Suprapubic skin (tissue), 4 donors: ENCODE data around the gene THY1. TPM values are rescaled to one million over a fixed set of nuclear protein-coding genes. Genes with fewer than 3 reads are reported as not detected.
"Not testable (repeated sequence)": the region's sequence is repeated elsewhere in the genome, so short reads cannot be mapped to it uniquely, and the experiment has no call there.

Experiments
- DNase-seq, 2 donors: peaks; one replicate each; pipeline ENCODE4 v3.0.0-alpha.2; 2019; ENCODE audit warnings: low spot score in 2 of 2
- H3K27ac ChIP-seq: fragments of 200-600 bp; sonication (generic); one replicate; pipeline ENCODE4 v1.5.1; 2019
- H3K27me3 ChIP-seq: fragments of 200-600 bp; sonication (generic); one replicate; pipeline ENCODE4 v1.5.1; 2019
- H3K36me3 ChIP-seq: fragments of 200-600 bp; sonication (generic); one replicate; pipeline ENCODE4 v1.5.1; 2019
- H3K4me1 ChIP-seq: fragments of 200-600 bp; sonication (generic); one replicate; pipeline ENCODE4 v1.5.1; 2019
- H3K4me3 ChIP-seq: fragments of 200-600 bp; sonication (generic); one replicate; pipeline ENCODE4 v1.5.1; 2019; ENCODE audit warnings: mild to moderate bottlenecking
- H3K9me3 ChIP-seq: fragments of 200-600 bp; sonication (generic); one replicate; pipeline ENCODE4 v1.5.1; 2019
- CTCF ChIP-seq, 2 donors: fragments of 200-600 bp in 1 of 2; fragments of 450-650 bp in 1 of 2; sonication (generic) in 1 of 2; IDR thresholded peaks; one replicate each; pipeline ENCODE4 v1.5.1; 2016 to 2019; ENCODE audit warnings: antibody characterized with exemption in 2 of 2, mild to moderate bottlenecking in 1 of 2, moderate library complexity in 1 of 2
- EP300 ChIP-seq: sonication (generic); formaldehyde crosslinking; IDR thresholded peaks from one replicate; pipeline ENCODE4 v1.6.1; 2017; ENCODE audit warnings: antibody characterized with exemption
- POLR2A ChIP-seq, 2 donors: fragments of 450-650 bp; IDR thresholded peaks; one replicate each; pipeline ENCODE4 v1.6.1; 2017; ENCODE audit warnings: antibody characterized with exemption in 2 of 2, mild to moderate bottlenecking in 2 of 2, moderate library complexity in 2 of 2
- POLR2AphosphoS5 ChIP-seq, 3 donors: sonication (generic); formaldehyde crosslinking; IDR thresholded peaks; one replicate each; pipeline ENCODE4 v1.6.1; 2017; ENCODE audit warnings: antibody characterized with exemption in 3 of 3
- WGBS: methylation state at CpG from one replicate; pipeline ENCODE4 v1.1.5; 2018; 5-methylcytosine and 5-hydroxymethylcytosine counted together
- total RNA-seq, 4 donors: library from RNA; depleted of rRNA; stranded (reverse); fragments of >200 nt; gene quantifications; one replicate each; pipeline ENCODE4 v1.1.0, GENCODE V29; 2016

The THY1 gene
- total RNA-seq, 4 donors from 2014 or later, result 3.5 to 18.8 (median 6.9) TPM

- no peaks in the 10 kb centered on the region for H3K27me3 ChIP-seq
- TF ChIP-seq EP300 (no peak), POLR2A (IDR thresholded peaks at IDR 0.05) (no peak), POLR2AphosphoS5 (IDR thresholded peaks at IDR 0.05) (no peak), CTCF (IDR thresholded peaks at IDR 0.05) (no peak)
- H3K4me1 ChIP-seq, result no peaks in the 10 kb centered on the region
- H3K36me3 ChIP-seq, result no peaks in the 10 kb centered on the region
- H3K27ac ChIP-seq, result no peak overlapping the region
- no peak for DNase-seq
- H3K9me3 ChIP-seq, result no peaks in the 10 kb centered on the region
- 84% methylated on average over 7 of the region's 7 CpGs for WGBS
- no peak overlapping the region for H3K4me3 ChIP-seq
These were observed 34.9 kb downstream of the THY1 start for GRCh38 chr11:119388103-119388502.

- no peak for DNase-seq
- Histone ChIP-seq H3K4me1 (peaks cover 18% of the 10 kb centered on the region), H3K9me3 (no peaks in the 10 kb centered on the region), H3K4me3 (no peak overlapping the region), H3K27ac (no peak overlapping the region), H3K27me3 (no peaks in the 10 kb centered on the region), H3K36me3 (no peaks in the 10 kb centered on the region)
- WGBS, result 95% methylated on average over 2 of the region's 2 CpGs
- TF ChIP-seq POLR2AphosphoS5 (IDR thresholded peaks at IDR 0.05) (no peak), POLR2A (IDR thresholded peaks at IDR 0.05) (no peak), CTCF (IDR thresholded peaks at IDR 0.05) (no peak), EP300 (no peak)
These were observed 38.6 kb downstream of the THY1 start for GRCh38 chr11:119384332-119384731.

GRCh38 chr11:119382513-119382912 is 40.5 kb downstream of the THY1 start:
- not testable (repeated sequence) for DNase-seq, H3K36me3 ChIP-seq, H3K27ac ChIP-seq, H3K27me3 ChIP-seq, H3K9me3 ChIP-seq
- peak overlapping the region; percentile 44 for H3K4me3 ChIP-seq
- 87% methylated on average over 14 of the region's 14 CpGs for WGBS
- peaks cover 18% of the 10 kb centered on the region for H3K4me1 ChIP-seq

- Histone ChIP-seq H3K36me3 (no peaks in the 10 kb centered on the region), H3K27ac (no peak overlapping the region), H3K9me3 (no peaks in the 10 kb centered on the region), H3K4me1 (peaks cover 18% of the 10 kb centered on the region), H3K4me3 (peak overlapping the region; percentile 44), H3K27me3 (no peaks in the 10 kb centered on the region)
- TF ChIP-seq CTCF (IDR thresholded peaks at IDR 0.05) (no peak), EP300 (no peak), POLR2AphosphoS5 (IDR thresholded peaks at IDR 0.05) (no peak), POLR2A (IDR thresholded peaks at IDR 0.05) (no peak)
- WGBS, result 6% methylated on average over 9 of the region's 9 CpGs
- DNase-seq, result no peak
These were observed 40.9 kb downstream of the THY1 start for GRCh38 chr11:119382101-119382500.

- no peak for TF ChIP-seq POLR2A (IDR thresholded peaks at IDR 0.05)
- peak; percentile 2 to 94 (median 20) for TF ChIP-seq POLR2AphosphoS5 (IDR thresholded peaks at IDR 0.05)
- peak; percentile 83 to 94 for TF ChIP-seq CTCF (IDR thresholded peaks at IDR 0.05)
- TF ChIP-seq EP300, result peak; percentile 78
- Histone ChIP-seq H3K27me3 (no peaks in the 10 kb centered on the region), H3K4me1 (peaks cover 18% of the 10 kb centered on the region), H3K27ac (peak within 1 kb of the TSS; percentile 8), H3K36me3 (no peaks in the 10 kb centered on the region), H3K9me3 (no peaks in the 10 kb centered on the region), H3K4me3 (peak within 1 kb of the TSS; percentile 44)
- peak; percentile 98 to 99 for DNase-seq
- under 1% methylated on average over 45 of the region's 54 CpGs for WGBS
These were observed 41.6 kb downstream of the THY1 start, which contains the start of gene USP2 for GRCh38 chr11:119381181-119381988. Gene USP2 (minus strand): TSS chr11:119381690. CDS start chr11:119373480, 8,210 bp downstream.
